Measurements from ENCODE around the gene ERVFRD-1.

- TF ChIP-seq, protein P1, sequence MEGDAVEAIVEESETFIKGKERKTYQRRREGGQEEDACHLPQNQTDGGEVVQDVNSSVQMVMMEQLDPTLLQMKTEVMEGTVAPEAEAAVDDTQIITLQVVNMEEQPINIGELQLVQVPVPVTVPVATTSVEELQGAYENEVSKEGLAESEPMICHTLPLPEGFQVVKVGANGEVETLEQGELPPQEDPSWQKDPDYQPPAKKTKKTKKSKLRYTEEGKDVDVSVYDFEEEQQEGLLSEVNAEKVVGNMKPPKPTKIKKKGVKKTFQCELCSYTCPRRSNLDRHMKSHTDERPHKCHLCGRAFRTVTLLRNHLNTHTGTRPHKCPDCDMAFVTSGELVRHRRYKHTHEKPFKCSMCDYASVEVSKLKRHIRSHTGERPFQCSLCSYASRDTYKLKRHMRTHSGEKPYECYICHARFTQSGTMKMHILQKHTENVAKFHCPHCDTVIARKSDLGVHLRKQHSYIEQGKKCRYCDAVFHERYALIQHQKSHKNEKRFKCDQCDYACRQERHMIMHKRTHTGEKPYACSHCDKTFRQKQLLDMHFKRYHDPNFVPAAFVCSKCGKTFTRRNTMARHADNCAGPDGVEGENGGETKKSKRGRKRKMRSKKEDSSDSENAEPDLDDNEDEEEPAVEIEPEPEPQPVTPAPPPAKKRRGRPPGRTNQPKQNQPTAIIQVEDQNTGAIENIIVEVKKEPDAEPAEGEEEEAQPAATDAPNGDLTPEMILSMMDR (conservative IDR thresholded peaks at IDR 0.05 in 1 of 2, IDR thresholded peaks at IDR 0.05 in 1 of 2; ENCODE audit: extremely low read depth in 1 of 2, insufficient read depth in 1 of 2, low read depth in 1 of 2, low read length in 2 of 2), result no peak
- TF ChIP-seq EZH2 (IDR thresholded peaks at IDR 0.05; ENCODE audit: borderline replicate concordance, low read length), result no peak
These were observed 21.8 kb downstream of the ERVFRD-1 start for GRCh38 chr6:11089695-11090094.

All from mammary epithelial cell (primary cell).